ENCODE results near the gene ATP8B4. TPM values are rescaled to one million over a fixed set of nuclear protein-coding genes. Genes with fewer than 3 reads are reported as not detected.

The ATP8B4 gene
- total RNA-seq, 4 donors from 2014 or later: 2.0 to 9.8 (median 9.2) TPM

- no peaks in the 10 kb centered on the region for H3K27me3 ChIP-seq
- H3K9me3 ChIP-seq: peaks cover 0 to 13% (median 0%) of the 10 kb centered on the region in 3 donors
- TF ChIP-seq EP300 (IDR thresholded peaks at IDR 0.05): no peak
- TF ChIP-seq POLR2AphosphoS5 (IDR thresholded peaks at IDR 0.05): no peak
- TF ChIP-seq POLR2A (IDR thresholded peaks at IDR 0.05): no peak
- no peak for TF ChIP-seq CTCF (IDR thresholded peaks at IDR 0.05)
- H3K27ac ChIP-seq: no peak overlapping the region
- no peaks in the 10 kb centered on the region for H3K36me3 ChIP-seq
- WGBS, 2 donors (ENCODE audit: low coverage in 1 of 2): 87 to 91% methylated on average over 4 of the region's 4 CpGs
- no peak overlapping the region for H3K4me3 ChIP-seq
- no peaks in the 10 kb centered on the region for H3K4me1 ChIP-seq
- no peak for ATAC-seq
These were observed 5.0 kb upstream of the ATP8B4 start for GRCh38 chr15:50123861-50124557.

DNA sequence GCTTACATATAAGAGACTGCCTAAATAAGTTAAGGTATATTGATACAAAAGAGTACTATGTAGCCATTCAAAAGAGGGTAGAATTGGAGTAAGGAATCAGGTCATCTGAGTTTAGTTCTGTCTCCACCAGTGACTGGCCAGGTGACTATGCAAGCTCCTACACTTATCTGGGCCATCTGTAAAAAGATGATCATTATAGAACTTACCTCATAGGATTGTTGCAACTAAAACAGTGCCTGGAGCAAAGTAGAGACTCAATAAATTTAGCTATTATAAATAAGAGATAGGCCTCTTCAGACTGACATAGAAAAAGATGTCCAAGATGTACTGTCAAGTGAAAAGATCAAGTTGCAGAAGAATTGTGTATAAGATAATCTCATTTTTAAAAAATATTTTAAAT is 1.7 kb upstream of the ATP8B4 start:
- no peaks in the 10 kb centered on the region for H3K27me3 ChIP-seq
- H3K27ac ChIP-seq: no peak overlapping the region
- TF ChIP-seq CTCF (IDR thresholded peaks at IDR 0.05) (no peak), POLR2AphosphoS5 (IDR thresholded peaks at IDR 0.05) (no peak), POLR2A (IDR thresholded peaks at IDR 0.05) (no peak), EP300 (IDR thresholded peaks at IDR 0.05) (no peak)
- H3K4me1 ChIP-seq: no peaks in the 10 kb centered on the region
- no peaks in the 10 kb centered on the region for H3K36me3 ChIP-seq
- ATAC-seq: no peak
- peaks cover 0 to 13% (median 0%) of the 10 kb centered on the region in 3 donors for H3K9me3 ChIP-seq
- no peak overlapping the region for H3K4me3 ChIP-seq

DNA sequence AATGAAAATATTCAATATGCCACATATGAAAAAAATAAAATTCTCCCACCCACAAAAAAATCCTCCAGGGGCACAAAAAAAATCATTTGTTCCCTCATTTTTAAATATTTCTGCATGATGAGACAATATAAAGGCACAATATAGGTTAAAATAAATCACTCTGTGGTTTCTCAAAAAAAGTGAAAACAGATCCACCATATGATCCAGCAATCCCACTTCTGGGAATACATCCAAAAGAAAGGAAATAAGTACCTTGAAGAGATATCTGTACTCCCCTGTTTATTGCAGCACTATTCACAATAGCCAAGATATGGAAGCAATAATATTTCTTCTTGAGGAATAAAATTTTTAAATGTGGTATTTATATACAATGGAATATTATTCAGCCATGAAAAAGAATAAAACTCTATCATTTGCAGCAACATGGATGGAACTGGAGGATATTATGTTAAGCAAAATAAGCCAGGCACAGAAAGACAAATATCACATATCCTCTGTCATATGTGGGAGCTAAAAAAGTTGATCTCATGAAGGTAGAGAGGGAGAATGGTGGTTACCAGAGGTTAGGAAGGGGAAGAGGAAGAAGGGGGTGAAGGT is 1.5 kb downstream of the ATP8B4 start:
- Histone ChIP-seq H3K36me3 (no peaks in the 10 kb centered on the region), H3K9me3 (no peaks in the 10 kb centered on the region), H3K27me3 (no peaks in the 10 kb centered on the region), H3K27ac (no peak overlapping the region), H3K4me1 (no peaks in the 10 kb centered on the region), H3K4me3 (no peak overlapping the region)
- ATAC-seq: no peak
- TF ChIP-seq POLR2A (IDR thresholded peaks at IDR 0.05) (no peak), CTCF (IDR thresholded peaks at IDR 0.05) (no peak), EP300 (IDR thresholded peaks at IDR 0.05) (no peak), POLR2AphosphoS5 (IDR thresholded peaks at IDR 0.05) (no peak)

DNA sequence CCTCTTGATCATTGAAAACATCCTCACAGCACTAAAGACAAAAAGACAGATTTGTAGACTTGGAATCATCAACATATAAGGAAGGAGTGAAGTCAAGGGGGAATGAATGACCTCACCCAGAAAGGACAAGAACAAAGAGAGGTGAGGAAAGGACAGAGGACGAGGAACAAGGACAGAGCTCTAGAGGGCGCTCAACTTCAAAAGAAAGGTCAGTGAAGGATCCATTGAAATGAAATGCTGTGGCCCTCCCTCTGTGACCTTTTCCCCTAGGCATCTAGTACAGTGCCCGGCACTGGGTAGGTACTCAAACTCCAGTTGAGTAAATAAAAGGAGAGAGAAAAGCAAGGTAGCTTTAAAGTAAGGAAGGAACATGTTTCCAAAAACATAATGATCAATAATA is 2.6 kb downstream of the ATP8B4 start:
- Histone ChIP-seq H3K27ac (no peak overlapping the region), H3K4me1 (no peaks in the 10 kb centered on the region), H3K27me3 (no peaks in the 10 kb centered on the region), H3K9me3 (no peaks in the 10 kb centered on the region), H3K36me3 (no peaks in the 10 kb centered on the region), H3K4me3 (no peak overlapping the region)
- TF ChIP-seq CTCF (IDR thresholded peaks at IDR 0.05) (no peak), POLR2A (IDR thresholded peaks at IDR 0.05) (no peak), POLR2AphosphoS5 (IDR thresholded peaks at IDR 0.05) (no peak), EP300 (IDR thresholded peaks at IDR 0.05) (no peak)
- ATAC-seq: no peak
- 30 to 46% methylated on average over 3 of the region's 3 CpGs for WGBS, 2 donors (ENCODE audit: low coverage in 1 of 2)
